RWPE2 (cell line): ENCODE results near the gene GSTA3.

Experiments used
- ATAC-seq: fragments of 200-7000 bp; cut with Tn5 transposase; 3 replicates; pipeline ENCODE4 v1.9.1; 2021; ENCODE audit warnings: low read depth
- DNase-seq: peaks from one replicate; pipeline ENCODE4 v3.0.0-alpha.2; 2020; ENCODE audit warnings: low spot score
- H3K27ac ChIP-seq: fragments of 450-650 bp; 2 replicates; pipeline ENCODE4 v1.5.1; 2017; ENCODE audit warnings: mild to moderate bottlenecking; ENCODE audit not compliant: poor library complexity, severe bottlenecking
- H3K27me3 ChIP-seq: fragments of 250-450 bp; sonication (Bioruptor Pico); 2 replicates; pipeline ENCODE4 v1.5.1; 2021; ENCODE audit warnings: mild to moderate bottlenecking, moderate library complexity; ENCODE audit not compliant: insufficient read depth, poor library complexity, severe bottlenecking
- H3K36me3 ChIP-seq: fragments of 250-450 bp; sonication (Bioruptor Pico); 2 replicates; pipeline ENCODE4 v1.5.1; 2020; ENCODE audit warnings: low read depth, mild to moderate bottlenecking, moderate library complexity
- H3K4me1 ChIP-seq: fragments of 250-450 bp; sonication (Bioruptor Pico); 2 replicates; pipeline ENCODE4 v1.5.1; 2021; ENCODE audit warnings: mild to moderate bottlenecking, moderate library complexity; ENCODE audit not compliant: insufficient read depth, poor library complexity, severe bottlenecking
- H3K4me3 ChIP-seq: fragments of 250-450 bp; sonication (Bioruptor Pico); 2 replicates; pipeline ENCODE4 v1.5.1; 2021; ENCODE audit warnings: mild to moderate bottlenecking, moderate library complexity; ENCODE audit not compliant: severe bottlenecking
- H3K9me3 ChIP-seq: fragments of 250-450 bp; sonication (Bioruptor Pico); 2 replicates; pipeline ENCODE4 v1.5.1; 2021; ENCODE audit warnings: mild to moderate bottlenecking, moderate library complexity; ENCODE audit not compliant: severe bottlenecking
- CTCF ChIP-seq: fragments of 450-650 bp; IDR thresholded peaks from one replicate; pipeline ENCODE4 v1.5.1; 2017; ENCODE audit warnings: mild to moderate bottlenecking, moderate library complexity; ENCODE audit not compliant: poor library complexity, severe bottlenecking

Gene GSTA3

GRCh38 chr6:52914516-52914915 is 5.0 kb upstream of the GSTA3 start:
- H3K27me3 ChIP-seq: no peaks in the 10 kb centered on the region
- peaks cover 16% of the 10 kb centered on the region for H3K4me1 ChIP-seq
- no peak overlapping the region for H3K4me3 ChIP-seq
- H3K27ac ChIP-seq: no peak overlapping the region
- ATAC-seq: no peak
- H3K9me3 ChIP-seq: no peaks in the 10 kb centered on the region
- TF ChIP-seq CTCF: no peak
- H3K36me3 ChIP-seq: no peaks in the 10 kb centered on the region
- DNase-seq: no peak

- H3K4me1 ChIP-seq: no peaks in the 10 kb centered on the region
- no peaks in the 10 kb centered on the region for H3K36me3 ChIP-seq
- no peak for ATAC-seq
- no peaks in the 10 kb centered on the region for H3K9me3 ChIP-seq
- H3K27ac ChIP-seq: no peak overlapping the region
- no peak for DNase-seq
- no peak overlapping the region for H3K4me3 ChIP-seq
- TF ChIP-seq CTCF: no peak
- no peaks in the 10 kb centered on the region for H3K27me3 ChIP-seq
Observed at GRCh38 chr6:52910091-52910490, 593 bp upstream of the GSTA3 start.

GRCh38 chr6:52909131-52909530 is 367 bp downstream of the GSTA3 start:
- Histone ChIP-seq H3K4me1 (no peaks in the 10 kb centered on the region), H3K9me3 (no peaks in the 10 kb centered on the region), H3K27me3 (no peaks in the 10 kb centered on the region), H3K36me3 (no peaks in the 10 kb centered on the region), H3K27ac (no peak overlapping the region), H3K4me3 (no peak overlapping the region)
- no peak for ATAC-seq
- no peak for DNase-seq
- TF ChIP-seq CTCF: no peak

- no peak for TF ChIP-seq CTCF
- H3K36me3 ChIP-seq: no peaks in the 10 kb centered on the region
- H3K4me3 ChIP-seq: no peak overlapping the region
- H3K27me3 ChIP-seq: no peaks in the 10 kb centered on the region
- no peak for DNase-seq
- H3K9me3 ChIP-seq: no peaks in the 10 kb centered on the region
- no peaks in the 10 kb centered on the region for H3K4me1 ChIP-seq
- ATAC-seq: no peak
- H3K27ac ChIP-seq: no peak overlapping the region
Observed at GRCh38 chr6:52908526-52908925, 972 bp downstream of the GSTA3 start.

GRCh38 chr6:52904562-52905279 is 4.8 kb downstream of the GSTA3 start:
- Histone ChIP-seq H3K27me3 (no peaks in the 10 kb centered on the region), H3K4me1 (no peaks in the 10 kb centered on the region), H3K27ac (no peak overlapping the region), H3K4me3 (no peak overlapping the region), H3K9me3 (no peaks in the 10 kb centered on the region), H3K36me3 (no peaks in the 10 kb centered on the region)
- ATAC-seq (no peak), DNase-seq (no peak)
- peak; percentile 16 for TF ChIP-seq CTCF
